ENCODE data around the gene LRRC37A. TPM values are rescaled to one million over a fixed set of nuclear protein-coding genes. Genes with fewer than 3 reads are reported as not detected.
"Not testable (repeated sequence)": the region's sequence is repeated elsewhere in the genome, so short reads cannot be mapped to it uniquely, and the experiment has no call there.

Gene LRRC37A
- total RNA-seq, 2 donors from 2014 or later = 2.8 to 3.3 TPM

GRCh38 chr17:46274238-46274637 is 20.7 kb upstream of the LRRC37A start:
- H3K27ac ChIP-seq = no peak overlapping the region
- WGBS = 52% methylated on average over 3 of the region's 3 CpGs
- H3K4me3 ChIP-seq = no peak overlapping the region
- no peaks in the 10 kb centered on the region for H3K36me3 ChIP-seq
- intact Hi-C loops (cut with DNase I) = no loop called here
- TF ChIP-seq, protein P1, sequence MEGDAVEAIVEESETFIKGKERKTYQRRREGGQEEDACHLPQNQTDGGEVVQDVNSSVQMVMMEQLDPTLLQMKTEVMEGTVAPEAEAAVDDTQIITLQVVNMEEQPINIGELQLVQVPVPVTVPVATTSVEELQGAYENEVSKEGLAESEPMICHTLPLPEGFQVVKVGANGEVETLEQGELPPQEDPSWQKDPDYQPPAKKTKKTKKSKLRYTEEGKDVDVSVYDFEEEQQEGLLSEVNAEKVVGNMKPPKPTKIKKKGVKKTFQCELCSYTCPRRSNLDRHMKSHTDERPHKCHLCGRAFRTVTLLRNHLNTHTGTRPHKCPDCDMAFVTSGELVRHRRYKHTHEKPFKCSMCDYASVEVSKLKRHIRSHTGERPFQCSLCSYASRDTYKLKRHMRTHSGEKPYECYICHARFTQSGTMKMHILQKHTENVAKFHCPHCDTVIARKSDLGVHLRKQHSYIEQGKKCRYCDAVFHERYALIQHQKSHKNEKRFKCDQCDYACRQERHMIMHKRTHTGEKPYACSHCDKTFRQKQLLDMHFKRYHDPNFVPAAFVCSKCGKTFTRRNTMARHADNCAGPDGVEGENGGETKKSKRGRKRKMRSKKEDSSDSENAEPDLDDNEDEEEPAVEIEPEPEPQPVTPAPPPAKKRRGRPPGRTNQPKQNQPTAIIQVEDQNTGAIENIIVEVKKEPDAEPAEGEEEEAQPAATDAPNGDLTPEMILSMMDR (IDR thresholded peaks at IDR 0.05) = no peak
- no peak for TF ChIP-seq POLR2AphosphoS5 (IDR thresholded peaks at IDR 0.05)
- no peak for TF ChIP-seq POLR2A (IDR thresholded peaks at IDR 0.05)
- no peaks in the 10 kb centered on the region for H3K27me3 ChIP-seq (replicated peaks; ENCODE audit: insufficient read depth)
- no peak for DNase-seq (ENCODE audit: low spot score)
- H3K4me1 ChIP-seq (replicated peaks) = no peaks in the 10 kb centered on the region
- H3K9me3 ChIP-seq = no peaks in the 10 kb centered on the region

GRCh38 chr17:46276728-46277479 is 18.0 kb upstream of the LRRC37A start:
- H3K27me3 ChIP-seq (replicated peaks; ENCODE audit: insufficient read depth); H3K4me1 ChIP-seq (replicated peaks); DNase-seq (ENCODE audit: low spot score); intact Hi-C loops (cut with DNase I); H3K27ac ChIP-seq; H3K4me3 ChIP-seq; H3K9me3 ChIP-seq; H3K36me3 ChIP-seq: not testable (repeated sequence)
- WGBS = 60% methylated on average over 3 of the region's 3 CpGs

- H3K27ac ChIP-seq; H3K36me3 ChIP-seq; intact Hi-C loops (cut with DNase I); DNase-seq (ENCODE audit: low spot score); H3K4me3 ChIP-seq; H3K27me3 ChIP-seq (replicated peaks; ENCODE audit: insufficient read depth); H3K4me1 ChIP-seq (replicated peaks); H3K9me3 ChIP-seq: not testable (repeated sequence)
- 97% methylated on average over 4 of the region's 4 CpGs for WGBS
These were observed 13.6 kb upstream of the LRRC37A start for GRCh38 chr17:46281336-46281735.

- H3K27ac ChIP-seq; H3K9me3 ChIP-seq; DNase-seq (ENCODE audit: low spot score); intact Hi-C loops (cut with DNase I); H3K36me3 ChIP-seq; H3K4me1 ChIP-seq (replicated peaks); H3K4me3 ChIP-seq; H3K27me3 ChIP-seq (replicated peaks; ENCODE audit: insufficient read depth): not testable (repeated sequence)
- 95% methylated on average over 9 of the region's 12 CpGs for WGBS
These were observed 12.3 kb upstream of the LRRC37A start for GRCh38 chr17:46282635-46283034.

GRCh38 chr17:46284467-46284866 is 10.5 kb upstream of the LRRC37A start:
- H3K4me1 ChIP-seq (replicated peaks); intact Hi-C loops (cut with DNase I); H3K4me3 ChIP-seq; H3K9me3 ChIP-seq; DNase-seq (ENCODE audit: low spot score); H3K36me3 ChIP-seq; H3K27me3 ChIP-seq (replicated peaks; ENCODE audit: insufficient read depth); H3K27ac ChIP-seq: not testable (repeated sequence)
- WGBS = 82% methylated on average over 1 of the region's 1 CpG

DNA sequence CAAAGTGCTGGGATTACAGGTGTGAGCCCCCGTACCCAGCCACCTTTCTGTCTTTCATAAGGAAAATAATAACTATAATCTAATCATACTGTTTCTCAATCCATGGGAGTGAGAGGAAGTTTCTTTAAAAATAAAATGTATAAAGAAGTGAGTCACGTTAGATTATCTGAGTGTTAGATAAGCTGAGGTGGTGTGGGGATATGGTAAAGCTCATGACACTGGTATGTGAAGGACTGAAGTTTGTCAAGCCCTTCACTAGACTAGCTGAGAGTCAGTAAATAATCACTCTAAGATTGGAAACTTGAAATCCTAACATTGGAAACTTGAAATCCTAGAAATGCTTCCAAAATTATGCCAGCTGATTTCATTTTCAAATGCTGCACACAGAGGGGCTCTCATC is 9.4 kb upstream of the LRRC37A start:
- H3K9me3 ChIP-seq; H3K36me3 ChIP-seq; H3K27ac ChIP-seq; DNase-seq (ENCODE audit: low spot score); H3K27me3 ChIP-seq (replicated peaks; ENCODE audit: insufficient read depth); intact Hi-C loops (cut with DNase I); H3K4me3 ChIP-seq; H3K4me1 ChIP-seq (replicated peaks): not testable (repeated sequence)
- WGBS = 79% methylated on average over 2 of the region's 2 CpGs

DNA sequence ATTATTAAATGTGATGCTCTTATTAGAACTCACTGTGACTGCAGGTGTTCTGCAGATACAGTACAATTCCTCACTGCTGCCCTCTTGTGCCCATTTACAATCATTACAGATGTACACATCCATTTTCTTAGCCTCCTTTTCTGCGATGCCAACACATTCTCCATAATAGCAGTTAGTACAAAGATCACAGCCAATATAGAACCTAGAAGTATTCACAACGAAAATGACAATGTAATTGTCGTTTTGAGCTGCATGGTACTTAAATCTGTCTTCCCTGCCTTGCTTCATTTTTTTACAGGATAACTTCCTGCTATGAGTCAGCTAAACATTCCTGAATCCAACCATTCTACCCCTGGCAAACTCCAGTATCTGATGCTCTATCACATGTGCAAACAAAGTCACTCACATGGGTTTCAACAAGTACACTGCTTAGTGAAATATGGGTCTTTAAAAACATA is 8.1 kb upstream of the LRRC37A start:
- intact Hi-C loops (cut with DNase I); H3K9me3 ChIP-seq; H3K27ac ChIP-seq; H3K36me3 ChIP-seq; H3K4me3 ChIP-seq; H3K27me3 ChIP-seq (replicated peaks; ENCODE audit: insufficient read depth); H3K4me1 ChIP-seq (replicated peaks): not testable (repeated sequence)
- 0% methylated on average over 3 of the region's 3 CpGs for WGBS
- TF ChIP-seq, protein P1 (IDR thresholded peaks at IDR 0.05) = peak; percentile 34 to 82 (median 70)
- peak; percentile 53 for TF ChIP-seq POLR2AphosphoS5 (IDR thresholded peaks at IDR 0.05)
- peak; percentile 68 for DNase-seq (ENCODE audit: low spot score)

GRCh38 chr17:46287587-46287986 is 7.3 kb upstream of the LRRC37A start:
- H3K36me3 ChIP-seq; DNase-seq (ENCODE audit: low spot score); H3K9me3 ChIP-seq; intact Hi-C loops (cut with DNase I); H3K4me1 ChIP-seq (replicated peaks); H3K4me3 ChIP-seq; H3K27ac ChIP-seq; H3K27me3 ChIP-seq (replicated peaks; ENCODE audit: insufficient read depth): not testable (repeated sequence)
- WGBS = 77% methylated on average over 7 of the region's 7 CpGs

DNA sequence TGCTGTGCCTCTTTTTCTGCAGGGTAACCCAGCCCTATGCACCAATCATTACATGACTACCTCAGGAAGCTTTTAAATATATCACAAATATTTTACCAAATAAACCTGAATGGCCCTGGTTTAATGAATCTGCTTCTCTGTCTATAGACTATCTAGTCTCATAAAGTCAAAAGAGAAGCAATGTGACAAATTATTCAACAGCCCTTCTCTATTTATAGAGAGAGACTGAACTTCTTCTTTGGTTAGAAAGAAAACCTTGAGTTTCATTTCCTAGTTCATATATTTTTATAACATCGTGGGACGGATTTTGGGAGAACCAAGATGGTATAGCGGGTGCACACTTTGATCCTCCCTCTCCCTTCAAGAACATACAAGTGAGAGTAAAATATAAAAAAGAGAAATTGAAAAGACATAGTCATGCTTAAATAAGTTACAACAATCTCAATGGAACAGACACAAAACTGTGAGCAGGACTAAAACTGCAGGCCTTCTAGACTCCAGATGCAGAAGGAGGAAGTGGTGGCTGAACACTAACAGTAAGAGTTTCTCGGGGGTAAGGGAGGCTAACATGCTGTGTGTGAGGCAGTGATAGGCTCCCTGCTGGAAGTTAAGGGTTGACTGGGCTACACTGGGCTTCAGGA is 3.9 kb upstream of the LRRC37A start:
- H3K27ac ChIP-seq; H3K4me3 ChIP-seq; DNase-seq (ENCODE audit: low spot score); H3K4me1 ChIP-seq (replicated peaks); intact Hi-C loops (cut with DNase I); H3K27me3 ChIP-seq (replicated peaks; ENCODE audit: insufficient read depth); H3K9me3 ChIP-seq; H3K36me3 ChIP-seq: not testable (repeated sequence)
- WGBS = 87% methylated on average over 4 of the region's 4 CpGs

DNA sequence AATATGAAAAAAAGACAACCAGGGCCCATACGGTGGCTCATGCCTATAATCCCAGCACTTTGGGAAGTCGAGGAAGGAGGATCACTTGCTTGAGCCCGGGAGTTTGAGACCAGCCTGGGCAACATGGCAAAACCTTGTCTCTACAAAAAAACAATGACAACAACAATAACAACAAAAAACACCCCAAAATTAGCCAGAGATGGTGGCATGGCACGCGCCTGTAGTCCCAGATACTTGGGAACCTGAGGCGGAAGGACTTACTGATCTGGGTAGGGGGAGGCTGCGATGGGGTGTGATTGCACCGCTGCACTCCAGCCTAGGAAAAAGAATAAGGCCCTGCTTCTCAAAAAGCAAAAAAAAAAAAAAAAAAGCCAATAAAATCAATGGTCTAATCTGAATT is 3.3 kb upstream of the LRRC37A start:
- H3K9me3 ChIP-seq; intact Hi-C loops (cut with DNase I); DNase-seq (ENCODE audit: low spot score); H3K27ac ChIP-seq; H3K4me1 ChIP-seq (replicated peaks); H3K36me3 ChIP-seq; H3K4me3 ChIP-seq; H3K27me3 ChIP-seq (replicated peaks; ENCODE audit: insufficient read depth): not testable (repeated sequence)
- 90% methylated on average over 8 of the region's 8 CpGs for WGBS
